ENCODE data around the gene RHOF. TPM values are rescaled to one million over a fixed set of nuclear protein-coding genes. Genes with fewer than 3 reads are reported as not detected.

RHOF gene
- total RNA-seq, 1 experiment from 2014 or later, result 232 TPM

GRCh38 chr12:121751749-121752351, 41.6 kb downstream of the RHOF start:
- H3K4me1 ChIP-seq (ENCODE audit: insufficient read depth, low read length), result peaks cover 6% of the 10 kb centered on the region
- no peaks in the 10 kb centered on the region for H3K9me2 ChIP-seq (replicated peaks; ENCODE audit: low read length)
- H3K4me2 ChIP-seq (ENCODE audit: low read length), result no peak overlapping the region
- ATAC-seq (no peak), DNase-seq (no peak)
- BruUV-seq (replicated peaks), result no TSS peak
- H3K27me3 ChIP-seq (ENCODE audit: low read length), result no peaks in the 10 kb centered on the region
- H3K9ac ChIP-seq (ENCODE audit: low read length), result no peak overlapping the region
- H3F3A ChIP-seq (ENCODE audit: low read length, unreplicated experiment), result no peaks in the 10 kb centered on the region
- H3K27ac ChIP-seq (ENCODE audit: low read length), result no peak overlapping the region
- no peak for TF ChIP-seq EZH2phosphoT487 (IDR thresholded peaks at IDR 0.05; ENCODE audit: borderline replicate concordance, low read length)
- TF ChIP-seq EZH2 (IDR thresholded peaks at IDR 0.05; ENCODE audit: low read length, unreplicated experiment), result no peak
- TF ChIP-seq, protein P1, sequence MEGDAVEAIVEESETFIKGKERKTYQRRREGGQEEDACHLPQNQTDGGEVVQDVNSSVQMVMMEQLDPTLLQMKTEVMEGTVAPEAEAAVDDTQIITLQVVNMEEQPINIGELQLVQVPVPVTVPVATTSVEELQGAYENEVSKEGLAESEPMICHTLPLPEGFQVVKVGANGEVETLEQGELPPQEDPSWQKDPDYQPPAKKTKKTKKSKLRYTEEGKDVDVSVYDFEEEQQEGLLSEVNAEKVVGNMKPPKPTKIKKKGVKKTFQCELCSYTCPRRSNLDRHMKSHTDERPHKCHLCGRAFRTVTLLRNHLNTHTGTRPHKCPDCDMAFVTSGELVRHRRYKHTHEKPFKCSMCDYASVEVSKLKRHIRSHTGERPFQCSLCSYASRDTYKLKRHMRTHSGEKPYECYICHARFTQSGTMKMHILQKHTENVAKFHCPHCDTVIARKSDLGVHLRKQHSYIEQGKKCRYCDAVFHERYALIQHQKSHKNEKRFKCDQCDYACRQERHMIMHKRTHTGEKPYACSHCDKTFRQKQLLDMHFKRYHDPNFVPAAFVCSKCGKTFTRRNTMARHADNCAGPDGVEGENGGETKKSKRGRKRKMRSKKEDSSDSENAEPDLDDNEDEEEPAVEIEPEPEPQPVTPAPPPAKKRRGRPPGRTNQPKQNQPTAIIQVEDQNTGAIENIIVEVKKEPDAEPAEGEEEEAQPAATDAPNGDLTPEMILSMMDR (conservative IDR thresholded peaks at IDR 0.05; ENCODE audit: low read depth, low read length), result no peak
- ChIA-PET POLR2A (ENCODE audit: unreplicated experiment) (no interaction called here), CTCF (no interaction called here)
- no peaks in the 10 kb centered on the region for H3K9me3 ChIP-seq (ENCODE audit: low read length)
- H3K79me2 ChIP-seq (ENCODE audit: low read length), result no peaks in the 10 kb centered on the region
- no peak overlapping the region for H3K4me3 ChIP-seq (ENCODE audit: low read length)
- H2AFZ ChIP-seq (ENCODE audit: low read length), result no peak overlapping the region
- H4K20me1 ChIP-seq (ENCODE audit: low read length), result no peaks in the 10 kb centered on the region
- intact Hi-C loops (cut with micrococcal nuclease), result no loop called here
- H3K36me3 ChIP-seq (ENCODE audit: low read depth, low read length), result no peaks in the 10 kb centered on the region

GRCh38 chr12:121751034-121751433, 42.5 kb downstream of the RHOF start:
- CTCF ChIA-PET, result no interaction called here
- BruUV-seq (replicated peaks), result no TSS peak
- H3K9ac ChIP-seq (ENCODE audit: low read length), result no peak overlapping the region
- no peaks in the 10 kb centered on the region for H4K20me1 ChIP-seq (ENCODE audit: low read length)
- no peak overlapping the region for H3K27ac ChIP-seq (ENCODE audit: low read length)
- no peak overlapping the region for H3K4me2 ChIP-seq (ENCODE audit: low read length)
- intact Hi-C loops (cut with micrococcal nuclease), result no loop called here
- TF ChIP-seq EZH2 (IDR thresholded peaks at IDR 0.05; ENCODE audit: low read length, unreplicated experiment) (no peak), EZH2phosphoT487 (IDR thresholded peaks at IDR 0.05; ENCODE audit: borderline replicate concordance, low read length) (no peak)
- TF ChIP-seq, protein P1 (conservative IDR thresholded peaks at IDR 0.05; ENCODE audit: low read depth, low read length), result no peak
- no peak overlapping the region for H2AFZ ChIP-seq (ENCODE audit: low read length)
- H3K9me3 ChIP-seq (ENCODE audit: low read length), result no peaks in the 10 kb centered on the region
- H3K4me1 ChIP-seq (ENCODE audit: insufficient read depth, low read length), result no peaks in the 10 kb centered on the region; the same call in 1 of the 2 replicates
- H3K36me3 ChIP-seq (ENCODE audit: low read depth, low read length), result no peaks in the 10 kb centered on the region
- H3K79me2 ChIP-seq (ENCODE audit: low read length), result no peaks in the 10 kb centered on the region
- no peaks in the 10 kb centered on the region for H3F3A ChIP-seq (ENCODE audit: low read length, unreplicated experiment)
- H3K27me3 ChIP-seq (ENCODE audit: low read length), result no peaks in the 10 kb centered on the region
- no peak overlapping the region for H3K4me3 ChIP-seq (ENCODE audit: low read length)
- POLR2A ChIA-PET (ENCODE audit: unreplicated experiment), result no interaction called here
- no peak for DNase-seq
- no peaks in the 10 kb centered on the region for H3K9me2 ChIP-seq (replicated peaks; ENCODE audit: low read length)
- no peak for ATAC-seq

DNA sequence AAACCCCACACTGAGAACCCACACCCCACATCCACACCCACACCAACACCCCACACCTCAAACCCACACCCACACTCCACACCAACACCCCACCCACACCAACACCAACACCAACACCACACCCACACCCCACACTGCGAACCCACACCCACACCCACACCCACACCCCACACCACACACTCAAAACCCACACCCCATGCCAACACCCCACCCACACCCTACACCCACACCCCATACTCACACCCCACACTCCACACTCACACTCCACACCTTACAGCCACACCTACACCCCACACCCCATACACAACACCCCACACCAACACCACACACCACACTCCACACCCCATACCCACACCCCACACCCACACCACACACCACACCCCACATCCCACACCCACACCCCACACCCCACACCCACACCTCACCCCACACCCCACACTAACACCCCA, 43.0 kb downstream of the RHOF start:
- ATAC-seq (no peak), DNase-seq (no peak)
- Histone ChIP-seq H3K4me2 (ENCODE audit: low read length) (no peak overlapping the region), H3K9me2 (replicated peaks; ENCODE audit: low read length) (no peaks in the 10 kb centered on the region), H2AFZ (ENCODE audit: low read length) (no peak overlapping the region), H3K27me3 (ENCODE audit: low read length) (no peaks in the 10 kb centered on the region), H3F3A (ENCODE audit: low read length, unreplicated experiment) (no peaks in the 10 kb centered on the region), H3K27ac (ENCODE audit: low read length) (no peak overlapping the region), H3K9ac (ENCODE audit: low read length) (no peak overlapping the region), H3K79me2 (ENCODE audit: low read length) (no peaks in the 10 kb centered on the region), H4K20me1 (ENCODE audit: low read length) (no peaks in the 10 kb centered on the region), H3K9me3 (ENCODE audit: low read length) (no peaks in the 10 kb centered on the region), H3K4me3 (ENCODE audit: low read length) (no peak overlapping the region), H3K4me1 (ENCODE audit: insufficient read depth, low read length) (no peaks in the 10 kb centered on the region; the same call in 1 of the 2 replicates), H3K36me3 (ENCODE audit: low read depth, low read length) (no peaks in the 10 kb centered on the region)
- intact Hi-C loops (cut with micrococcal nuclease), result no loop called here
- TF ChIP-seq EZH2phosphoT487 (IDR thresholded peaks at IDR 0.05; ENCODE audit: borderline replicate concordance, low read length), result no peak
- no peak for TF ChIP-seq EZH2 (IDR thresholded peaks at IDR 0.05; ENCODE audit: low read length, unreplicated experiment)
- TF ChIP-seq, protein P1 (conservative IDR thresholded peaks at IDR 0.05; ENCODE audit: low read depth, low read length), result no peak
- ChIA-PET CTCF (no interaction called here), POLR2A (ENCODE audit: unreplicated experiment) (no interaction called here)
- no TSS peak for BruUV-seq (replicated peaks)

All from PC-3 (cell line).